Testis (tissue), 3 donors: Measurements from ENCODE around the gene WDFY4. TPM values are rescaled to one million over a fixed set of nuclear protein-coding genes. Genes with fewer than 3 reads are reported as not detected.

Experiments
- DNase-seq: peaks from one replicate; pipeline ENCODE4 v3.0.0-alpha.2; 2019
- H3K27ac ChIP-seq, 2 donors: fragments of 200-600 bp; sonication (generic); one replicate each; pipeline ENCODE4 v1.5.1; 2019
- H3K27me3 ChIP-seq: fragments of 200-600 bp; sonication (generic); one replicate; pipeline ENCODE4 v1.5.1; 2019
- H3K36me3 ChIP-seq: fragments of 200-600 bp; sonication (generic); one replicate; pipeline ENCODE4 v1.5.1; 2017; ENCODE audit warnings: low read depth; ENCODE audit errors: missing control alignments
- H3K4me1 ChIP-seq: fragments of 200-600 bp; sonication (generic); one replicate; pipeline ENCODE4 v1.5.1; 2019
- H3K4me3 ChIP-seq, 2 donors: fragments of 200-600 bp; sonication (generic); one replicate each; pipeline ENCODE4 v1.5.1; 2017 to 2019
- H3K9me3 ChIP-seq: fragments of 200-600 bp; sonication (generic); one replicate; pipeline ENCODE4 v1.5.1; 2017
- CTCF ChIP-seq, 3 experiments: fragments of 450-650 bp in 2 of 3; fragments of 200-600 bp in 1 of 3; sonication (generic) in 1 of 3; IDR thresholded peaks; one replicate each; pipeline ENCODE4 v1.5.1; 2016 to 2019; ENCODE audit warnings: antibody characterized with exemption in 3 of 3, mild to moderate bottlenecking in 2 of 3, moderate library complexity in 1 of 3
- POLR2A ChIP-seq: fragments of 450-650 bp; IDR thresholded peaks from one replicate; pipeline ENCODE4 v1.6.1; 2017; ENCODE audit warnings: antibody characterized with exemption, mild to moderate bottlenecking, moderate library complexity
- WGBS, 2 donors: methylation state at CpG; one replicate each; pipeline ENCODE4 v1.1.5; 2018; 5-methylcytosine and 5-hydroxymethylcytosine counted together
- intact Hi-C: fragments of 100-400 bp; cut with DNase I; formaldehyde crosslinking; loops from one replicate; pipeline ENCODE4 v1.15.1; 2023; ENCODE audit warnings: low total_unique reads
- polyA plus RNA-seq: library from polyadenylated mRNA; stranded (reverse); fragments of 350-450 nt; fragmentation: Illumina TruSeq; extraction: RNeasy Lipid Tissue Mini Kit (QIAGEN cat#74804); gene quantifications from one replicate; pipeline ENCODE4 v1.2.3, GENCODE V29; 2014; ENCODE audit warnings: low read depth, low replicate concordance; ENCODE audit not compliant: insufficient read depth
- total RNA-seq, 2 donors: library from RNA; depleted of rRNA; stranded (reverse); fragments of >200 nt; gene quantifications; one replicate each; pipeline ENCODE4 v1.2.3, GENCODE V29; 2016

The WDFY4 gene
- total and polyA plus RNA-seq, 3 donors from 2014 or later = 10.2 to 21.5 (median 18.4) TPM

- no peak overlapping the region for H3K4me3 ChIP-seq
- WGBS, 2 donors = 62 to 63% methylated on average over 18 of the region's 18 CpGs
- H3K4me1 ChIP-seq = no peaks in the 10 kb centered on the region
- no peaks in the 10 kb centered on the region for H3K36me3 ChIP-seq
- H3K27me3 ChIP-seq = no peaks in the 10 kb centered on the region
- DNase-seq = no peak
- no peak overlapping the region for H3K27ac ChIP-seq
- no peaks in the 10 kb centered on the region for H3K9me3 ChIP-seq
- intact Hi-C loops = no loop called here
- TF ChIP-seq POLR2A (no peak), CTCF (IDR thresholded peaks at IDR 0.05) (no peak)
These were observed 250.2 kb downstream of the WDFY4 start for GRCh38 chr10:48934672-48935501.

GRCh38 chr10:48935577-48935976 lies 250.9 kb downstream of the WDFY4 start:
- Histone ChIP-seq H3K27me3 (no peaks in the 10 kb centered on the region), H3K27ac (no peak overlapping the region), H3K9me3 (no peaks in the 10 kb centered on the region), H3K4me3 (no peak overlapping the region), H3K4me1 (no peaks in the 10 kb centered on the region), H3K36me3 (no peaks in the 10 kb centered on the region)
- intact Hi-C loops = no loop called here
- TF ChIP-seq CTCF (IDR thresholded peaks at IDR 0.05) (no peak), POLR2A (no peak)
- DNase-seq = no peak

GRCh38 chr10:48937796-48938195 lies 253.1 kb downstream of the WDFY4 start:
- Histone ChIP-seq H3K27ac (no peak overlapping the region), H3K27me3 (no peaks in the 10 kb centered on the region), H3K4me3 (no peak overlapping the region), H3K4me1 (no peaks in the 10 kb centered on the region), H3K36me3 (no peaks in the 10 kb centered on the region), H3K9me3 (no peaks in the 10 kb centered on the region)
- intact Hi-C loops = no loop called here
- TF ChIP-seq POLR2A = no peak
- no peak for TF ChIP-seq CTCF (IDR thresholded peaks at IDR 0.05)
- WGBS, 2 donors = 96 to 98% methylated on average over 3 of the region's 3 CpGs
- no peak for DNase-seq

GRCh38 chr10:48938281-48938680 lies 253.6 kb downstream of the WDFY4 start:
- no peak for DNase-seq
- no peak overlapping the region for H3K27ac ChIP-seq
- H3K36me3 ChIP-seq = no peaks in the 10 kb centered on the region
- TF ChIP-seq CTCF (IDR thresholded peaks at IDR 0.05) (no peak), POLR2A (no peak)
- H3K4me3 ChIP-seq = no peak overlapping the region
- no peaks in the 10 kb centered on the region for H3K27me3 ChIP-seq
- no peaks in the 10 kb centered on the region for H3K9me3 ChIP-seq
- intact Hi-C loops = no loop called here
- H3K4me1 ChIP-seq = no peaks in the 10 kb centered on the region
- 90 to 92% methylated on average over 2 of the region's 2 CpGs for WGBS, 2 donors
